Stimulated activated CD8-positive, alpha-beta memory T cell treated with anti-CD3 and anti-CD28 coated beads, Interleukin-2, amount 100 ng/mL, for 1 hour (primary cell): Measurements from ENCODE around the gene AP5Z1.

Experiments
- DNase-seq, 2 donors: peaks; one replicate each; pipeline ENCODE4 v3.0.0-alpha.2; 2020; ENCODE audit warnings: low read depth in 2 of 2

The AP5Z1 gene

GRCh38 chr7:4766666-4767519, 8.5 kb upstream of the AP5Z1 start:
- DNase-seq: no peak

DNA sequence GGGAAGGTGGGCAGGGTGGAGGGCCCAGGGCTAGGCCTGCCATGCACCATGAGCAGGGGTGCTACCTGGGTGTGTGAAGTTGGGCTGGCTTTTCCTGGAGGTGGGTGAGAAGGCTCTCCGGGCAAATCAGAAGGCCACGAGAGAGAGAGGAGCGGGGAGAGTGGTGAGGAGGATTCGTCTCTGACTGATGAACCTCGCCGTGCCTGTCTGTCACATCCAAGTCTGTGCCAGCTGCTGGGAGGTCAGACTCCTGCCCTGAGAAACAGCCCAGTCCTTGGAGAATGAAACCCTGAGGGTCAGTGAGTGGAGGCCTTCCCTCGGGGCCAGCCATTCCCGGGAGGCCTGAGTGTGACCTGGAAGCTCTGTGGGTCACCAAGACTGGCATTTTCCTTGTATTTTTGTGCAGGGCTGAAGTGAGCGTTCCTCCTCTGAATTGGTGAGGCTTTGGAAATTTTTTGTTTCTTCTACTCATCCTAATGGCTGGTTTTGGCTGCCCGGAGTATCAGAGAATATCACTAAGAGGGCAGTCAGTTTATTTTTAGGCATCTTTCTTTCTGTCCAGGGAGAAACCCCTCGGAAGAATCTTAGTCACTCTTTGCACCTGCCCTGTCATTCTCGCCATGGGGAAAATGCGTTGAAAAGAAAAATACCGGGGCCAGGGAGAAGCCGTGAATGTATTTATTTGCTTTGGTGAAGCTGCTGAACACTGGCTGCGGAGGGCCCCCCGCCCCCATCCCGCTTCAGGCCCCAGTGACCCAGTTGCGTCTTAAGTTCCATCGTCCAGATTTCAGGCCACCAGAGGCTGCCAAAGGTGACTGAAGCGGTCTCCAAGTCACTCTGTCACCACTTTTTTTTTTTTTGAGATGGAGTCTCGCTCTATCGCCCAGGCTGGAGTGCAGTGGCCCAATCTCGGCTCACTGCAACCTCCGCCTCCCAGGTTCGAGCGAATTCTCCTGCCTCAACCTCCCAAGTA, 6.5 kb upstream of the AP5Z1 start:
- no peak for DNase-seq

DNA sequence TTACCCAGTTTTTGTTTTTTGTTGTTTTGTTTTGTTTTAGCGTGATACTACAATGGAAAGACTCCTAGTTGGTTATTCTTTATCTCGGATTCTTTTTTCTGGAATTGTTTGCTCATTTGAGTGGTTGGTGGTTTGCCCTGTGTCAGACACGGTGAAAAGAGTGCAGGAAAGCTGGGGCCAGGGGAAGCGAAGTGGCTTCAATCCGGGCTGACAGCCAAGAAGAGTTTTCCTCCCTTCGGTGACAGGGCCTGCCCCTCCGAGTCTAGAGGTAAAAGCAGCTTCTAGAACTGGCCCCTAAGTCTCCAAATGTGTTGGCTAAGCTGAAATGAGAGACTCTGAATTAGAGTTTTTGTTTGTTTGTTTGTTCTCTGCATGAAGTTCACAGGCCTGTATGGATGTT, 5.7 kb upstream of the AP5Z1 start:
- no peak for DNase-seq

- no peak for DNase-seq
Measured at GRCh38 chr7:4770886-4771285, 4.5 kb upstream of the AP5Z1 start.

- no peak for DNase-seq
Measured at GRCh38 chr7:4771737-4772136, 3.7 kb upstream of the AP5Z1 start.

DNA sequence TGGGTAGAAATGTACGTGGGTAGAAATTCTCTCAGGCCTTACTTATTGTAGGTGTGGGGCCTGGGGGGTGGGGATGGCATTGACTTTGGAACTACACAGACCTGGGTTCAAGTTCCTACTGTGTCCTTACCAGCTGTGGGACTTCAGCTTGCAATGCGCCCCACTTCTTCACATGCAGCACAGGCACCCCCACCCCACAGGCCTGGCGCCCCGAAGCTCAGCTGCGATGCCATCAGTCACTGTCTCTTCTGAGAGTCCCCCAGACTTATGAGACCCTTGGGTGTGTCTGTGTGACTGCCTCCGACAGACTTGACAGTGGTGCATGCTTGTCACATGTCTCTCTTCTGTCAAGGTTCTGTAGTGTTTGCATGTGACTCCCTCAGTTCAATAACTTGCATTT, 3.1 kb upstream of the AP5Z1 start:
- no peak for DNase-seq

DNA sequence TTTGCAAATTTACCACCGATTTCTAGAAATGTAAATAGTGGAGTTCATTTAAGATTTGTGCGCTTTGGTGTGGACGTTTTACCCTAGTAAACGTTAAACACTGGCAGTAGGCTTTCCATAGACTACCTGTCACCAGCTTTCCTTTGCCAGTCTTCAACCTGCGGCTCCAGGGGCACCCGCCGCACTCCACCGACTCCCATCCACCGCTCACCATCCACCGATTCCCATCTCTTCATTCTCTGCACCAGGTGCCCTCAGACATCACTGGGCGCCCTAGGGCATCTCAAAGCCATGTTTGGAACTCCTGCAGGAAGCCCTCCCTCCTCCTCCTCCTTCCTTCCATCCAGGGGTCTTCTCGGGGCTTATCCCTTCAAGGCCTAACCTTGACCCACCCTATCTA, 1.4 kb upstream of the AP5Z1 start:
- no peak for DNase-seq

DNA sequence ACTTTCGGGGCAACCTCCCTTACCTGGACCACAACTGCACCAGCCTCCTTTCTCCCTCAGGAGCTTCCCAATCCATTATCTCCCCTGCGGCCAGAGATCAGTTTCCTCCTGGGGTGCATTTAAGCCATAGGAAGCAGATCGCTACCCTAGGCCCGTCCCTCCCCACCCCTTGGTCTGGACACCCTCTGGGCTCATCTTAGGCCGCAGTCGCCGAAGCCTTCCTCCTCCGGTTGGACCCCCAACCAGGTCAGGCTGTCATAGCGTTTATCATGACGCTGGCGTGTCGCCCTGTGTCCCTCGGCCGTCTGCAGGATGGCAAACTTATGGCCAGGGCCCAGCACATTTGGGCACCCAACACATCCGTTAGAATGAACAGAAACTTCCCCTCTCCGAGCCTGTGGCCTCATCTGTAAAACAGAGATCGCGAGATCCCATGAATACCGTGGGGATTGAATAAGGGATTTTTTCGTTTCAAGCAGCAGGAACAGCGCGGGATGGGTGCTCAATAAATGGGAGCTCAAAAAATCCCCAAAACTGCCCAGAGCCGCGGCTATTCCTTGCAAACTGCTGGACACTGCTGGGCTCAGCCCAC, 669 bp upstream of the AP5Z1 start:
- DNase-seq: no peak

- peak in 1 of 2 donors; percentile 21 for DNase-seq
Measured at GRCh38 chr7:4775848-4776623, 613 bp downstream of the AP5Z1 start.

- DNase-seq: no peak
Measured at GRCh38 chr7:4779118-4779517, 3.7 kb downstream of the AP5Z1 start.

DNA sequence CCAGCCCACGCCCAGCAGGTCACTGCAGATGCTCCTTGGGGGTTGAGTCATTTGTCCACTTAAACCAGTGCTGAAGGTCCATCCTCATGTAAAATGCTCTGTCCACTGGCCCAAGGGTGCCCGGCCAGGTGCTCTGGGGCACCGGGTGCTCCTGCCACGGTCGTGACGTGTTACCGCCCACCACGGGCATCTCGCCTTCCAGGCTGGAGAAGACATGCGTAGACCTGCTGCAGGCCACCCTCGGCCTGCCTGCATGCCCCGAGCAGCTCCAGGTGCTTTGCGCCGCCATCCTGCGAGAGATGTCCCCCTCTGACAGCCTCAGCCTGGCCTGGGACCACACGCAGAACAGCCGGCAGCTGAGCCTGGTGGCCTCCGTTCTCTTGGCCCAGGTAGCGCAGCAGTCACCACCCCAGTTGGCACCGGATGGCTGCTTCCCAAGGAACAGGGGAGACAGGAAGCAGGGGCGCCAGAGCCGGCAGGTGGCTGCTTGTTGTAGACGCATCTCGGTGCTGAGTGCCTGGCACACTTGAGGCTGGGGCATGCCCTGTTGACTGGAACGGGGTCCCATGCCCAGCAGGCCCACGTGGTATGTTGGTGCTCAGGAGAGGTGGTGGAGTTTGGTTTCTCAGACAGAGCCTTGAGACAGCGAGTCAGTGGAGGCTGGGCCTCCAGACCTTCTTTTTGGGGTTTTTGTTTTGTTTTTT, 6.1 kb downstream of the AP5Z1 start:
- DNase-seq: no peak

DNA sequence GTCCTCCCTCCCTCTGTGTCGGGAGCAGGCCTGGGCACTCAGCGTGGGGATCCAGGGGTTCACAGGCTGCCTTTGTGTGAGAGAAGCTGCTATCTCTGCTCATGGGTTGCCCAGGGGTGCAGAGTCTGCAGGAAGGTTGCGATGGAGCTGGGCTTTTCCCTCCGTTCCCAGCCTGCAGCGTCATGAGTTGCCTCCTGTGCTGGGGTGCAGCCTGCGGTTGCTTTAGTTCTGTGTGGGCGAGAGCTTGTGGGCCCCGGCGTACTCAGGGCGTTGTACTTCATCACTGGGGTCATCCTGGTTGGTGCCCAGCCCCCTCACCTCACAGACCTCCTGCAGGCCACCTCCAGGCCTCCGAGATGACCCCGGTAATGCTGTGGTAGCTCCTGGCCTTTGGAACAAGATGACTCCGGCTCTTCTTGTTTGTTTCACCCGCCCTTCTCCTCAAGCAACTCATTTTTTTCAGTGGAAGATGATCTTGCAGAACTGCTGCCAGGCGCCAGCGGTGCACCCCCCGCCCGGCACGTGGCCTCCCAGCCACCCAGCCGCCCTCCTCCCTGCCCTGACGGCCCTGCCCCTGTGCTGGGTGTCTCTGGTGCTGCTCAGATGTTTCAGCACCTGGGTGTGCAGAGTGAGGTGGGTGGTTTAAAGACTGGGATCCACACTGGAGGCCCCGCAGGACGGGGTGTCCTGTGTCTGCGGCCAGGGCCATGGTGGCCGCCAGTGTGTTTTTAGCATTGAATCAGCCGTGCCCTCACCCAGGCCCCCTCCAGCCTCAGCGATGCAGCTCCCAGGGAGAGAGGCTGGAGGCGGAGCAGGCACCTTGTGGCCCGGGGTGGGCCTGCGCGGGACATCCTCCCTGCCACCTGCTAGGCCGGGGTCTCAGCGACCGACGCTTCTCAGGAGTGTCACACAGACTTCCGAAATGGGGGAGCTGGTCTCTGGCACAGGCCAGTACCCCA, 7.2 kb downstream of the AP5Z1 start:
- no peak for DNase-seq

DNA sequence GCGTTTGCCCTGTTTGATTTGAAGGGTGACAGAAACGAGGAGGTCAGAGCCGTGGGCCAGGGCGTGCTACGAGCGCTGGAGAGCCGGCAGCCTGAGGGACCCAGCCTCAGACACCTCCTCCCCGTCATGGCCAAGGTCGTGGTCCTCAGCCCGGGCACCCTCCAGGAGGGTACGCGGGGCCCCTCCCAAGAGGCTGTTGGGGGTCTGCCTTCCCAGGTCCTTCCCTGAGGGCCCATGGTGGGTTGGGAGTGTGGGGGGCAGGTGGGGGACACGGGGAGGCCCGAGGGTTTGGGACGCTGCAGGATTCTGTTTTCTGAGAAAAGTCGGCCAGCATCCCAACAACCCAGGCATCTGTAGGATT, 7.8 kb downstream of the AP5Z1 start:
- no peak for DNase-seq

DNA sequence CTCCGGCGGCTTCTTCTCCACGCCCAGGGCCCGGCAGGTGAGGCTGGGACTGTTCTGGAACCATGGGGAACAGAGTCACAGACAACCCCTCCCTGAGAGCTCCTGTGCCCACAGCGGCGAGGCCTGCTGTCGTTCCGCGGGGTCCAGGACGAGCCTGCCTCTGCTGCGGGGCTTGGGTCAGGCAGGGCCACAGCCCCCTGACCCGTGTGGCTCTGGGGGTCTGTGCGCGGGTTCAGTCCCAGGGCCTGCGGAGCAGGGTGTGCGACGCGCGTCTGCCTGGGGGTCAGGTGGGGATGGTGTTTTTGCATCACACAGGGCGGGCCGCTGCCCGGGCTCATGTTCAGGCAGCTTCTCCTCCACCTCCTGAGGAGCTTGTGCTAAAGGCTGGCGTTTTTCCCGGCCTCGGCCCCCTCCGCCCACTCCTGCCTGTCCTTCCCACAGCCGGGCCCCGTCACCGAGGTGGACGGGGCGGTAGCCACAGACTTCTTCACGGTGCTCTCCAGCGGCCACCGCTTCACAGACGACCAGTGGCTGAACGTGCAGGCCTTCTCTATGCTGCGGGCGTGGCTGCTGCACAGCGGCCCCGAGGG, 8.4 kb downstream of the AP5Z1 start:
- no peak for DNase-seq

DNA sequence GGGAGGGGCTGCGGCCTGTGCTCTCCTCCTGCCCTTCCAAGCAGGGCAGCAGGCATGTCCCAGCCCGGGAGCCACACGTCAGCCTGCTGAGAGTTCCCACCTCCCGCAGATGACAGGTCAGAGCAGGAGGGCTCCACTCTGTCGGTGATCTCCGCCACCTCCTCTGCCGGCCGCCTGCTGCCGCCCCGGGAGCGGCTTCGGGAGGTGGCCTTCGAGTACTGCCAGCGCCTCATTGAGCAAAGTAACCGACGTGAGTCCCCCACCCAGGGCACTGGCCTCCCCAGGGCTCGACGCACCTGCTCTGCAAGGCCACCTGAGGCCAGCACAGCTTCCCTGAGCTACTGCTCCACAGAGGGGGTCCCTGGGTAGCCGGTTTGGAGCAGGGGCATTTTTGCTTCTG, 9.4 kb downstream of the AP5Z1 start:
- no peak for DNase-seq

DNA sequence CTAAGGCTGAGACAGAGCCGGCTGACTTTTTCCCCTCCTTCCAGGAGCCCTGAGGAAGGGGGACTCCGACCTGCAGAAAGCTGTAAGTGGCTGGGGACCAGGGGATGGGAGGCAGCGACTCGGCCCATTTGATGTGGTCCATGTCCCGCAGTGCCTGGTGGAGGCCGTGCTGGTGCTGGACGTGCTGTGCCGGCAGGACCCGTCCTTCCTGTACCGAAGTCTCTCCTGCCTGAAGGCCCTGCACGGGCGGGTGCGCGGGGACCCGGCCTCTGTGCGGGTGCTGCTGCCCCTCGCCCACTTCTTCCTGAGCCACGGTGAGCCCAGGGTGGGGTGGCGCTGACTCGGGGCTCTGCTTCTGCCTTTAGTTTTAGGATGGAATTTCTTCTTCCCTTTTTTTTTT, 9.9 kb downstream of the AP5Z1 start:
- no peak for DNase-seq

GRCh38 chr7:4786015-4786414, 10.6 kb downstream of the AP5Z1 start:
- no peak for DNase-seq

GRCh38 chr7:4787541-4787940, 12.1 kb downstream of the AP5Z1 start:
- DNase-seq: no peak

- no peak for DNase-seq
Measured at GRCh38 chr7:4787947-4788626, 12.7 kb downstream of the AP5Z1 start.
